HG02943 (cell line): Measurements from ENCODE around the gene LAMC1.

Experiments used
- ATAC-seq: cut with Tn5 transposase; IDR thresholded peaks from one replicate; pipeline ENCODE4 v1.9.1; 2021; ENCODE audit warnings: mild to moderate bottlenecking, low read depth, moderate library complexity; ENCODE audit not compliant: unreplicated experiment

LAMC1 gene

DNA sequence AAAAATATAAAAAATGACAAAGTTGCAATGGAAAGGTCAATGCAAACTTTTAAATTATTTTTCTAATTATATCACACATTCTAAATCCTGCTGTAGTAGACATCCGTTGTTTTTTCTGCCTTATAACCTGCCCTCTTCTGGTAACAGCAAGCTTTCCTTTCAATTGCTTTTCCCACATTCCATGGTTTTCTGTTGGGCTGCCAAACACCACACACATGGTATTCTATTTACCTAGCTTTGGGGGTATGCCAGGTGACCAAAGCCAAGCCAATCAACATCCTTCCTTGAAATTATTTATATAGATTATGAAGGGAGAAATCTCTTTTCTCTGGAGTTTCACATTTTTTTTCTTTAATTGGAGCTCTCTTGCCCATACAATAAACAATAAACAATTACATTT lies 3.4 kb upstream of the LAMC1 start:
- no peak for ATAC-seq

DNA sequence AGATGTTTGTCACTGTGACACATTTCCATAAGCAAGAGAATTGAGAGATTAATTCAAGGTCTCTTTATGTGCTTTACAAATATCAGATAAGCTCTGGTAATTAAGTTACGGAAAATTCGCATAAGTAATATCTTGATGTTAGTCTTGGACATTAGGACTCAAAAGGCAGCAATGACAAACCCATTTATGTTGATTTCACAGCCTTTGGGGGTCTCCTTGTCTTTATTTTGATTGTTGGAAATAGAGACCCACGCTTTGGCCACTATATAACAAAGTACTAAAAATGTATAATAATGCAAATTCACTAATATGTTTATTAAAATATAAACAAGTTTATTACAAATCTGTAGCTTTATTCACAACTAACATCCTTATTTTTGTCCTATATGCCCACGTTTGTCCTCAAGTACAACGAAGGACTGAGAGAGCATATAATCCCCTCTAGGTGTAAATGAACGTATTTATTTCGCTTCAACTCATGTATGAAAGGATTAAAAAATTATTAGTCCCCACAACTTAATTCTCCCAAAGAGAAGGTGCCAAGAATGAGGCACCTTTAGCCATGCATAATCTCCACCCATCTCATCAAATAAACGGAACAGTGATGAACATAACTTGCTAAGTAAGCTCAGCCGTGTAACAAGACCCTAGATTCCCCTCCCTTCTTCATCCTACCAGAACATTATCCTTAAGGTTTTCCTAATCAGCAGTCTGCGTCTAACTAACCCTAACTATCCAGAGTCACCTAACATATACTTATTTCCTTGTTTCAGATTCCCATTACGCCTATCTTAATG lies 1.6 kb upstream of the LAMC1 start:
- no peak for ATAC-seq

DNA sequence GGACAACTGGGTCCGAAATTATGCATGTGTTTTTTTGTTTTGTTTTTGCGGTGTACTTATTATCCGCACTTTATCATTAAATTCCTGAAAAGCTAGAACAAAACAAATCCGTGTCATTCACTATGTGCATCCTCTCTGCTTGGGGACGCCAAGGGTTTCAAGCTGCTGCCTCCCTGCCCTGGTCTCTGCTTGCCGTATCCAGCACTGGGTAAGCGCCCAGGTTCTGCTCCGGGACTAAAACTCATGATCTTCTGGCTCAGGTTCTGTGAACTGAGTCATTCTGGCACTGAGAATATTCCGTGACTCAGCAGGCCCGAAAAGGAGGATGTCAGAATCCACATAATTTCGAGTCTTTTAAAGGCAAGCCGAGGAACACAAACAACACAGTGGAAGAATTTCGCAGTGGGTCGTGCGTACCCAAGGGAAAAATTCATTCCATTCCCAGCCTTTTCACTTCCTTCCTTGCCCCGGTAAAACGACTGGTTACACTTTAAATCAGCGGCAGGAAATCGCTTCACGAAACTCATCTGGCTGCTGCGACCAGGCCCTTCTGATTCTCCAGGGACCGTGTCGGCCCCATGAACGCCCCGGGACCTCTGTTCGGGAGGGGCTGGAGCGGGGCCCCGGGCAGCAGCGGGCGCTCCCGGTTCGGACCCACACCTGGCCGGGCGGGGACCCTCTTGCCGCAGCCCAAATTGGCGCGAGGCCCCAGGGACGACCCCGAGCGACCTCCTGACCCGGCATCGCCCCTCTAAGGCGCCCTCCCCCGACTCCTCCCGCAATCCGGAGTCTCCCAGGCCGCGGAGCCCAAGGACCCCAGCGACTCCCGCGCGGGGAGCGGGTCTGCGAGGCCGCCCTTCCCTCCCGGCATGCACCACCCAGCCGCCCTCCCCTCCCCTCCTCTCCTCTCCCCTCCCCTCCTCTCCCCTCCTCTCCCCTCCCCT lies 746 bp upstream of the LAMC1 start:
- peak; percentile 40 for ATAC-seq

DNA sequence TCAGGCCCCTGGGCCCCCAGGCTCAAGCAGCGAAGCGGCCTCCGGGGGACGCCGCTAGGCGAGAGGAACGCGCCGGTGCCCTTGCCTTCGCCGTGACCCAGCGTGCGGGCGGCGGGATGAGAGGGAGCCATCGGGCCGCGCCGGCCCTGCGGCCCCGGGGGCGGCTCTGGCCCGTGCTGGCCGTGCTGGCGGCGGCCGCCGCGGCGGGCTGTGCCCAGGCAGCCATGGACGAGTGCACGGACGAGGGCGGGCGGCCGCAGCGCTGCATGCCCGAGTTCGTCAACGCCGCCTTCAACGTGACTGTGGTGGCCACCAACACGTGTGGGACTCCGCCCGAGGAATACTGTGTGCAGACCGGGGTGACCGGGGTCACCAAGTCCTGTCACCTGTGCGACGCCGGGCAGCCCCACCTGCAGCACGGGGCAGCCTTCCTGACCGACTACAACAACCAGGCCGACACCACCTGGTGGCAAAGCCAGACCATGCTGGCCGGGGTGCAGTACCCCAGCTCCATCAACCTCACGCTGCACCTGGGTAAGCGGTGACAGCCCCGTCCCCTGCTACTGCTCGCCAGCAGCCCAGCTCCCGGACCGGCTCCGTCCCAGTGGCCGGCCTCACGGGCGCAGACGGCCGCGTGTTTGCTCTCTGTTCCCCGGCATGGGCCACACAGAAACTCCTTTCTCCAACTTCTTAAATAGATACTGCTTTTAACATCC lies 539 bp downstream of the LAMC1 start:
- peak; percentile 77 for ATAC-seq

DNA sequence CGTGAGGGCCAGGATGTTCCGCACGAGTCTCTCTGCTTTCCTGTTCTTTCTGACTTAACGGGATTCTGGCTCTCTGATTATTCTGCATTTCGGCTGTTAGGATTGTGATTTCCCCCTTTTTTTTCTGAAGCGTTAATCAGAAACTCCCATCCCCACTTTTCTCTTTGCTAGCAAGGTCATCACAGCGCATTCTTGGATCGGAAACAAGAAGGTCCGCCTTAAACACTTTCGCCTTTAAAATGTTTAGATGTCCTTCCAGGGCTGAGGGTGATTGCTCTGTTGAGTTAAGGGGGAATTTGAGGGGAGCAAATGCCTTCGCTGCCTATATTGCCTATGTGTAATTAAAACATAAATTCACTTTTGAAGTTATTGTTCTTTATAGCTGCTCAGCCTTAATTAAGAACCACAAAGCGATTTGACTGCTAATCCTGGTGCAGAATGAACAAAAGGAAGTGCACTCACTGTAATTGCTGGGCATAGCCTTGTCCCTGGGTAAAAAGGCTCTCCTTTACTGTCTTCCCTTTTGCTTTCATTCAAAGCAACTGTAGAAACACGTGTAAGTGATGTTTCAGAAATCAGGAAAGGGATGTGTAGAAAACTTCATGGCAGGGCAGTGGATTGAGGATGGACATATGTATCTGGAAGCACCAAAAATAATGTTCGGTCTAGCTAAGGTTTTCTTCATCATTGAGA lies 1.2 kb downstream of the LAMC1 start:
- ATAC-seq = no peak

DNA sequence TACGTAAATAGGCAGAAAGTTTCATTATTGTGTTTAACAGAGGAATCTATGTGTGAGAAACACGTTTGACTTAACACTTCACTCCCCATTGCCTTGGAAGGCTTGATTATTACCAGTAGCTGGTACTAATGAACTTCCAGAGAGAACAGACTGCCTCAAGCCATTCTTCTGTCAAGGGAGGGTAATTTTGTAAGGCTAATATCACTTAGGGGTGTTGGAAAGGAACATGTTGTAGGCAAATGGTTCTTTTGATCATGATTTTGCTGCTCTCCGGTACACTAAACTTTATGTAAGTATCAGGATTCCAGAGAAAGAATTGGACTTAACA lies 1.8 kb downstream of the LAMC1 start:
- ATAC-seq = no peak

DNA sequence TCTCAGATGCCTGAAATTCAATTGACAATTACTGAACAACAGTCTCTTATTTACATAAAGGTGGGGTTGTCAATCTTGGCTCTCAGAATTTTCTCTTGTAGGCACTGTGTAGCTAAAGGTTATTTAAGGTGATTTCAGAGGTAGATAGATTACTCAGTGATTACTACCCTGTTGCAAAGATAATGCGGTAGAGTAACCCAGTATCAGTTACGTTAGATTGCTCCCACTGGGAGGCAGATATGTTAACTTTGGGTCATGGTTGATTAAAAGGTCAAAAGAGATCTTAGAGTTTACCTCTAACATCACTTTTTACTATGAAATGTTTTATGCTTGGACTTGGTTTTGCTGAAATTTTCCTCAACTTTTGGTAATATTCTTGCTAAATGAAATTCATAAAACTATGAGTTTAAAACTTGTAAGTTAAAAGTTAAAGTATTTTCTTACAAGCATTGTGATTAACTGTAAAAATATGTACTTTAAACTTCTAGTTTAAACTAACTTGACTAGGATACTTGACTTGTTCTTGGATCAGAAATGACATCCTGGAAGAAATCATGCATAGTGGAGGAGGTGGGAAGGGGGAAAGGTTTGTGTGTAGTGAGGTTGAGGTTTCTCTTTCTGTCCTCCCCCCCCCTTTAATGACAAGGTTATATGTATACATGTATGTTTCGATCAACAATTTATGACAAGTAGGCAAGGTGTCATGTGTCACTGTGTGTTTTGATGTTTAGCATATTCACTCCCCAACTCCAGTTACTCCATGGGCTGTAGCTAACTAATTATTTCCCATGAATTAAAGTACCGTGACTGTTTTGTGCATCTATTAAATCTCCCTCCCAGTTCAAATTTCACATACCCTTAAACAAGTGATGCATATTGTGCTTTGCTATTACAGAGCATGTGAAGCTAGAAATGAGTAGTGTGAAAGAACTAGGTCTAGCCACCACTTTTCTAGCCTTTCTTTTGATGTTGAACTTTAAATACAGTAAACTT lies 2.9 kb downstream of the LAMC1 start:
- no peak for ATAC-seq

DNA sequence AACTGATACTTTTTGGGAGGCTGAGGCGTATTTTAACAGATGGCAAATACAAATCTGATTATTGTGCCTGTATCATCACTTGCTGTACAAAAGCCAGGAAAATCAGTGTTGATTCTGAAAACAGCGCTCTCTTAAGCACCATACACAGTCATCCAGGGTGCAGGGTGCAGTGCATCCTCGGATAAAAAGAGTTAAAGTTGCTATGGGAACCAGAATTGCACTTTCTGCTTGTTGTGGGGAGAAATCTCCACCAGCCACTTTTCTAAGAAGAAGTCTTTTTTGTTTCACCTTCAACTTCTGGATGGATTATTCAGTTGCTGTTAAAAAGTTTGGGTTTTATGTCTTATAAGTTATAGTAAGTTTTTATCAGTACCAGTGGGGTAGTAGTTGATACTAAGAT lies 3.8 kb downstream of the LAMC1 start:
- ATAC-seq = no peak

DNA sequence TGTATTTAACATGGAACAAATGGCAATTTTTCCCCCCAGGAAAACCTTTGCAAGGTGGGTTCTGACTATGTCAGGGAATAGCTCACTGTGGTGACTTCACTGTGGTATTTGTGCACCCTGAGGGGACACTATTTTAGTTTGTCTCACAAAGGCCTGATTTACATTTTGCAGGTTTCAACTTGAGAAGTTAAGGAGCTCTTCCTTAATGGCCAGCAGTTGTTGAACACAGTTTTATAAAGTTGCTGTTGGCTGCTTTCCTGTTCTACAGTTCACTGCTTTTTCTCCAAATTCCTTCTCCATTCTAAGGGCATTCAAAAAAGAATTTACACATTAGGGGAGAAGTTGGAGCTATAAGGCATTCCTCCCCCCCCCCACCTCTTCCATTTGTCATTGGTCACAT lies 4.6 kb downstream of the LAMC1 start:
- ATAC-seq = no peak

DNA sequence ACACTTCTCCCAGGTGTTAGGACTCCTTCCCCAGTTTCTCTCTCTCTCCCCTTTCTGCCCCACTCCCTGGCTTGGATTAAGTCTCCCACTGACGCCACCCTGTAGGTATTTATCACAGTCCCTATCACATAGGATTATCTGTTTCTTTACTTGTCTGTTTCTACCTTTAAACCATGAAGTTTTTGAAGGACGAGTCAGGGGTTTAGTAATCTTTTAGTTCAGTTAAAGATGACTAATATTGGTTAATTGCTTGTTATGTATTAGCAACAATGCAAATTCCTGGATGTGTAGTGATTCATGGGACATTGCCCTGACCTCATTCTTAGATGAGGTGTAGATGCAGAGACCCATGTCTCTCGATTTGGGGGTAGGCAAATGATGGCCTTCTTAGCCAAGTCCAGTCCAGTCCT lies 6.4 kb downstream of the LAMC1 start:
- no peak for ATAC-seq

DNA sequence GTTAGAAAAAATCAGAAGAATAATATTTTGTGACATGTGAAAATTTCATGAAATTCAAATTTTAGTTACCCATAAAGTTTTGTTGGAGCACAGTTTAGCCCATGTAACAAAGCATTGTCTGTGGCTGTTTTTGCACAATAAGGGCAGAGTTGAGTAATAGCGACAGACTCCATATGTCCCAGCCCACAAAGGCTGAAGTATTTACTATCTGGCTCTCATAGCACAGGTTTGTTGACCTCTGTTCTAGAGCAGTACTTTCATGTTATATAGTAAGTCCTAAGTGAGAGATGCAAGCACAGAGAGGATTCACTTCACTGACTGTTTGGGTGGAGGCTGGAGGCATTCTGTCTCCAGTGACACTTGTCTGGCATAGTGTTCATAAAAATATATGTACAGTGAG lies 6.8 kb downstream of the LAMC1 start:
- ATAC-seq = no peak

DNA sequence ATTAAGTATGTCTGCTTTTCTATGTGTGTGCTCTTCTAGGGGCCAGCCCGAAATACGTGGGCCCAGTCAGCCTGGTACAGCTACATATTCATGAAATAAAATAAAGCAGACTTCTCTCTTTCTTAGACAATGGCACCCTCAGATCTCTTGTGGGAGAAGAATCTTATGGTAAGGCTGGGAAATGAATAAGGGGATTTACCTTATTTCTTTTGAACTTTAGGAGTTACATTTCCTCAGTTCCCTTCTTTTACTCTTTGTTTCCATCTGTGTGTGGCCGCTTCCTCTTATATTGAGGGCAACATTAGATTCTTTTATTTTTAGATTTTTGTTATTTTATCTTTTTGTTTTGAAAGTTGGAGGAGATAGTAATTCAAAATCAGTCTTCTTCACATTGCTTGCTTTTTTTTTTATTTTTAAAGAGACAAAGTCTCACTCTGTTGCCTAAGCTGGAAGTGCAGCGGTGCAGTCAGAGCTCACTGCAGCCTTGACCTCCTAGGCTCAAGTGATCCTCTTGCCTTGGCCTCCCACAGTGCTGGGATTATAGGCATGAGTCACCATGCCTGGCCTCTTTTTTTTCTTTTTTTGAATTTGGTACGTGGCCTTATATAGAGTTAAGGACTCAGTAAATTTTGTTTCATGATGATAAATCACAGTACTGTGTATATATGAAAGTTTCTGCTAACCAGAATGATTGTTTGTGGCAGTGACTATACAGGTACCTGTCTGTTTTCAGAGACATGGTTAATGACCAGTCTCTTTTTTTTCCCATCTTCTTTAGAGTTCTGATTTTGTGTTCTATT lies 9.1 kb downstream of the LAMC1 start:
- no peak for ATAC-seq

DNA sequence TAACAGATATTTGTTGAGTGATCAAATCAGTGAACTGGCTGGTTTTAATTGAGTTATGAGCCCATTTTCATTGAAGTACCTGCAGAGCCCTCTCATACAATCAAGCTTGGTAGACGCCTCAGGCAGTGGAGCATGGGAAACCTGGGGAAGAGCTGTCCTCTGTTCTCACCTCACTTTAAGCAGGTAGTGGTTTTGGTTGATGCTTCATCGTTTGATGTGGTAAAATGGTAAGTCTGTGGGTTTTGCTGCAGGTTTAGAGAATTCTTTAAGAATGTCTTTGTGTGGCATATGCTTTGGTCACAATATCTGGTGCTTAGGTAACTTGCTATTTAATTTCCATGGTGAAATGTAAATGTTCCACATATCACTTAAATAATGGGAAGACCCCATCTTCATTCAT lies 10.0 kb downstream of the LAMC1 start:
- no peak for ATAC-seq

DNA sequence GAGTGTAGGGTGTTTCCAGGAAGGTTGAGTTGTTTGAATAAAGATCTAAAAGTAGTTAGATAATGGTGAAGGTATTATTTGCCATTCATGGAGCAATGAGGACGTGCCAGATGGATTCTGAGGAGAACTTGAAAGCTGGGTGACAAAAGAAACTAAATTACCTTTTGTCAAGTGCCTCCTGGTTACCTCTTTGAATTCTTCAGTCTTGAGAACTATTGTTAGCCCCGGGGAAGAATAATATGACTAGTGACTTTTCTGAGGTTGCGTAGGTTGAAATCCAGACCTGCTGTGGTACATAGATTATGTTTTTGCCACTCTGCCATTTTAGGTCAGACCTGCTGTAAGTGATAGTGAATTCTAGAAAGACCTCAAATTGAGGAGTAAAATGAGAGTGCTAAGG lies 11.5 kb downstream of the LAMC1 start:
- no peak for ATAC-seq

DNA sequence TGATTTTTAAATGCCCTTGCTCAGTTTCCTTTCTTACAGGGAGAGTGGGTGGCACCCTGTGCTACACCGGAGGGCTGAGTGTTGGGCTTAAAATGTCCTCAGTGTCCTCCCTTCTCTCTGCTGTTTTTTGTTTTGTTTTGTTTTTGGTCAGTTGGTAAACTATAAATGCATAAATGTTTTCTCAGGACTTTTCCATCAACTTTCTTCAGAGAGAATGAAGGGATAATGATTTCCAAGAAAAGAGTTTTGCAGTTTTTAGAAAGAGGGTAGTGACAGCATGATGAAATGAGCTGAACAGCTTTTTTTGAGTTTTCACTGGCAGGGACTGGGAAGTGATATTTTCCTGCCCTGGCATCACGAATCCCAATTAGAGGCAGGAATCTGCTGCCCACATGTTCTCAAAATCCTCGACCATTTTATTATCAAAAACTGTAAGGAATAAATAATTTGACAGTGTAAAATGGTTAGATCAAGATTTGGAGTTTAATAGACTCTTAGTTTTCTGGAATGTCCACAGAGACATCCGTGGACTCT lies 15.2 kb downstream of the LAMC1 start:
- no peak for ATAC-seq

DNA sequence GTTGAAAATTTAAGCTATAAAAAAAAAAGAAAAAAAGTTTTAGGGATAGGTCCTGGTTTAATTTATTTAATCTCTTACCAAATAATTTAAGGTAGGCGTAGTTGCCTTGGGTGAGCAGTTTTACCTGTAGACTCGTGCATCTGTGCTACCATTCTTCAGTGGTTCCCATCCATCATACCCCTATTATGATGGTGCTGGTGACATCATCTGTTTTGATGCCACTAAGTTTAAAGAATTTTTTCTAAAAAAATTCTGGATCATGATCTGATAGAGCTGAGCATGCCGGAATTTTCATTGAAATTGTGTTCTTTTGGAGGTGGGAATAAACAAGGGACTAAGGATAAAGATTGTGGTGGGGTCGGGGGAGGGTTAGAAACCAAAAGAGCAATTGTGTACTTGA lies 15.7 kb downstream of the LAMC1 start:
- no peak for ATAC-seq

DNA sequence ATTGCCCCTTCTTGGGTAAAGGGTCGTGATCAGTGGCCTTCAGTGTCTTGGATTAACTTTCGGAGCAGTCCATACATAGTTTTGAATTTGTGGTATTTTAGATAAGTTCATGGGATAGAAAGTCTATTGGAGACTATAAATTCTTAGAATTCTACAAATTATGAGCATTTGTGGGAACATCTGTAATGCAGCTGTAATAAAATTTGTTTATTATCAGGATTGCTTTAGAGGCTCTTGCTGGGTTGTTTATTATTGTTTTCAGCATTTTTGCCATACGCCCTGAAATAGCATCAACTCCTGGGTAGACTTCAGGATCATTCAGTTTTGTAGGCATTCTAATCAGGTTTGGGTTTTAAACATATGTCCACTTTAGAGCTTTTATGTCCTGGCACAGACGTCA lies 16.1 kb downstream of the LAMC1 start:
- no peak for ATAC-seq

DNA sequence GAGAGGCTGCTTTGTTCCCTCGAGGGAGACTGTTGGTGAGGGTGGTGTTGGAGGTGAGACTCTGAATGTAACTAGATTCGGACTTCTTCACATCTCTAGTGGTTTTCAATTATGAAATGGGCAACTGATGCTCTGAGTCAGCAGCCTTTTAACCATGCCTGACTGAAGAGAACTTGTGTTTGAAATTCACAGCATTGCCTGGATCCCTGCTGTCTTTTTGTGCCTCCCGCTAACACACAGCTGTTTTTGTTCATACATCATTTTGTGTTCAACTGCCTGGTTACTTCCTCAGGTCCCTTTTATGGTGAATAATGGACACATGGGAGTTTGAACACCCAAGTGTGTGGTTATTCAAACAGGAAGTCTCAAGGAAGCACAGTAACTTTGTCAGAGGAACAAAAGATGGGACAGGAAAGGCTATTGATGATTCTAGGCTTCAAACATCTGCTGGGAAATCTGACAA lies 16.8 kb downstream of the LAMC1 start:
- no peak for ATAC-seq
